Esophagus muscularis mucosa (tissue), 3 donors: Measurements from ENCODE around the gene TNS1.

Experiments used
- POLR2A ChIP-seq: fragments of 450-650 bp; IDR thresholded peaks from one replicate; pipeline ENCODE4 v1.6.1; 2017; ENCODE audit warnings: antibody characterized with exemption, moderate library complexity, mild to moderate bottlenecking, low read depth
- POLR2AphosphoS5 ChIP-seq, 2 donors: sonication (generic); formaldehyde crosslinking; IDR thresholded peaks; one replicate each; pipeline ENCODE4 v1.6.1; 2017; ENCODE audit warnings: antibody characterized with exemption in 2 of 2
- TF ChIP-seq, protein P1 (sequence below), 3 experiments: fragments of 200-600 bp in 2 of 3; fragments of 450-650 bp in 1 of 3; sonication (generic) in 2 of 3; IDR thresholded peaks; one replicate each; pipeline ENCODE4 v1.5.1; 2017 to 2019; ENCODE audit warnings: antibody characterized with exemption in 3 of 3, mild to moderate bottlenecking in 2 of 3, moderate library complexity in 1 of 3

- TF ChIP-seq, protein P1, sequence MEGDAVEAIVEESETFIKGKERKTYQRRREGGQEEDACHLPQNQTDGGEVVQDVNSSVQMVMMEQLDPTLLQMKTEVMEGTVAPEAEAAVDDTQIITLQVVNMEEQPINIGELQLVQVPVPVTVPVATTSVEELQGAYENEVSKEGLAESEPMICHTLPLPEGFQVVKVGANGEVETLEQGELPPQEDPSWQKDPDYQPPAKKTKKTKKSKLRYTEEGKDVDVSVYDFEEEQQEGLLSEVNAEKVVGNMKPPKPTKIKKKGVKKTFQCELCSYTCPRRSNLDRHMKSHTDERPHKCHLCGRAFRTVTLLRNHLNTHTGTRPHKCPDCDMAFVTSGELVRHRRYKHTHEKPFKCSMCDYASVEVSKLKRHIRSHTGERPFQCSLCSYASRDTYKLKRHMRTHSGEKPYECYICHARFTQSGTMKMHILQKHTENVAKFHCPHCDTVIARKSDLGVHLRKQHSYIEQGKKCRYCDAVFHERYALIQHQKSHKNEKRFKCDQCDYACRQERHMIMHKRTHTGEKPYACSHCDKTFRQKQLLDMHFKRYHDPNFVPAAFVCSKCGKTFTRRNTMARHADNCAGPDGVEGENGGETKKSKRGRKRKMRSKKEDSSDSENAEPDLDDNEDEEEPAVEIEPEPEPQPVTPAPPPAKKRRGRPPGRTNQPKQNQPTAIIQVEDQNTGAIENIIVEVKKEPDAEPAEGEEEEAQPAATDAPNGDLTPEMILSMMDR (IDR thresholded peaks at IDR 0.05): no peak
- TF ChIP-seq POLR2A (no peak), POLR2AphosphoS5 (IDR thresholded peaks at IDR 0.05) (no peak)
Observed at GRCh38 chr2:218043701-218044109, 40.9 kb upstream of the TNS1 start.
